HG02938 (cell line): ENCODE results near the gene SLC16A5.

ENCODE experiments used
- ATAC-seq: cut with Tn5 transposase; IDR thresholded peaks from one replicate; pipeline ENCODE4 v1.9.1; 2021; ENCODE audit warnings: mild to moderate bottlenecking, moderate library complexity; ENCODE audit not compliant: unreplicated experiment

The SLC16A5 gene

DNA sequence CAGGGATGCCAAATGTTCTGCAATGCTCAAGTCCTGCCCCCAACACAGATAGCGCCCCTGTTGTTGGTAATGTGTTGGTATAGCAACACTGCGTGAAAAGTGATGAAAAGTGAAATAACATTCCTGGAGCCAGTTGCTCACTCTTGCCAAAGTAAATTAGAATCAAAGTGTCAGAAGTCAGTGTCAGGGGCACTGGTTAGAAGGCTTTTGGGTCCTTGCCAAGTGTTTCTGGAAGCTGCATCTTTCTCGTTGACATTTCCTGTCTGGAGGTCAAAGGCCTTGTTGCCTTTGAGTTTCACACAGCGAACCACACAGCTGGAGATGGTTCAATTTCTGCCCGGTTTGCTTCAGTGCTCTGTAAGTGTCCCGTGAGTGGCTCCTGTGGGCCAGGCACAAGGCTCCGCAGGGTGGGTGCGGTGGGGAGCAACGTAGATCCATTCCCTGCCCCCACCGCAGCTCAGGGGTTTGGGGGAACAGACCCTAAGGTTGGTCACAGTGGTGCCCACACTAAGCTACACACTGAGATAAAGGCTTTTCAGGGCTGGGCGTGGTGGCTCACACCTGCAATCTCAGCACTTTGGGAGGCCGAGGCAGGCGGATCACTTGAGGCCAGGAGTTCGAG, 3.6 kb upstream of the SLC16A5 start:
- no peak for ATAC-seq

GRCh38 chr17:75086496-75087181, 1.1 kb upstream of the SLC16A5 start:
- no peak for ATAC-seq

DNA sequence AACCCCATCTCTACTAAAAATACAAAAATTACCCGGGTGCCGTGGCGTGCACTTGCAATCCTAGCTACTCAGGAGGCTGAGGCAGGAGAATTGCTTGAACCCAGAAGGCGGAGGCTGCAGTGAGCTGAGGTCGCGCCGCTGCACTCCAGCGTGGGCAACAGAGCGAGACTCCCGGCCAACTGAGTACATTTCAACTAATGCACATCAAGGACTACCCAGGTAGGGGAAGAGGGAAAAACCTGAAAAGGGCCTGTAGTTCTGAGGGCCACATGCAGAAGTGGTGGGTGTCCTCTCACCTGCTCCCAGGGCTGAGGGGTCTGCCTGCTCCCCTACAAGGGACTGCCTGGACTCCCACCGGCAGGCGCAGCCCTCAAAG, 584 bp upstream of the SLC16A5 start:
- no peak for ATAC-seq

- ATAC-seq, result no peak
These were observed 987 bp downstream of the SLC16A5 start for GRCh38 chr17:75088465-75089417.

GRCh38 chr17:75090871-75091854, 3.4 kb downstream of the SLC16A5 start:
- no peak for ATAC-seq

- no peak for ATAC-seq
These were observed 4.1 kb downstream of the SLC16A5 start for GRCh38 chr17:75091855-75092327.

GRCh38 chr17:75093548-75094158, 5.9 kb downstream of the SLC16A5 start:
- ATAC-seq, result no peak

- ATAC-seq, result no peak
These were observed 7.2 kb downstream of the SLC16A5 start for GRCh38 chr17:75094871-75095399.

- no peak for ATAC-seq
These were observed 8.4 kb downstream of the SLC16A5 start for GRCh38 chr17:75096082-75096625.

DNA sequence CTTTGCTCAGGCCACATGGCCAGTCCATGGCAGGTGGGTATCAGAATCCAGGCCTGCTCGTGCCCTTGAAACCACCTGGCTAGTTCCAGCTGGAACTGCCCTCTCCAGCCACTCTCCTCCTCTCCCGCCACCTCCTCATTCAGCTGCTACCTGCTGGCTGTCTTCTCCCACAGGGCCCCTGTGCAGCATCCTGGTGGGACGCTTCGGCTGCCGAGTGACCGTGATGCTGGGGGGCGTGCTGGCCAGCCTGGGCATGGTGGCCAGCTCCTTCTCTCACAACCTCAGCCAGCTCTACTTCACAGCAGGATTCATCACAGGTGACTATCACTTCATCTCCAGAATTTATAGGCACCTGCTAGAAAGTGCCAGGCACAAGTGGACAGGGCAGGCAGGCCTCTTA, 10.1 kb downstream of the SLC16A5 start:
- no peak for ATAC-seq

- ATAC-seq, result no peak
These were observed 11.1 kb downstream of the SLC16A5 start for GRCh38 chr17:75098861-75099260.

- no peak for ATAC-seq
These were observed 12.3 kb downstream of the SLC16A5 start for GRCh38 chr17:75099881-75100595.

DNA sequence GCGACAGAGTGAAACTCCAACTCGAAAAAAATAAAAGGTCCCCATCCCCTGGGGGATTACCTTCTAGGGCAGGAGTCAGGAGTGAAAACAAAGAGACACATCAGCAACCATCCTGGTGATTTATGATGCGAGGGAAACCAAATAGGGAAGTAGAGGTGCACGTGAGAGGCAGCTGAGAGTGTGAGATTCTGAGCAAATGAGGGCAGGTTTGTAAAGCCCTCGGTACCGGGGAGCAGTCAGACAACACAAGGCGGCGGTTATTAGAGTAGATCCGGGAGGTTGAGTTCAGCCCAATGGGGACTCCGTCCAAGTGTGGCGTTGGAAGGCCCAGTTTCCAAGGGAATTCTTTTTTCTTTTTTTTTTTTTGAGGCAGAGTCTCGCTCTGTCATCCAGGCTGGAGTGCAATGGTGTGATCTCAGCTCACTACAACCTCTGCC, 14.6 kb downstream of the SLC16A5 start:
- no peak for ATAC-seq

GRCh38 chr17:75103601-75104554, 16.1 kb downstream of the SLC16A5 start:
- no peak for ATAC-seq

DNA sequence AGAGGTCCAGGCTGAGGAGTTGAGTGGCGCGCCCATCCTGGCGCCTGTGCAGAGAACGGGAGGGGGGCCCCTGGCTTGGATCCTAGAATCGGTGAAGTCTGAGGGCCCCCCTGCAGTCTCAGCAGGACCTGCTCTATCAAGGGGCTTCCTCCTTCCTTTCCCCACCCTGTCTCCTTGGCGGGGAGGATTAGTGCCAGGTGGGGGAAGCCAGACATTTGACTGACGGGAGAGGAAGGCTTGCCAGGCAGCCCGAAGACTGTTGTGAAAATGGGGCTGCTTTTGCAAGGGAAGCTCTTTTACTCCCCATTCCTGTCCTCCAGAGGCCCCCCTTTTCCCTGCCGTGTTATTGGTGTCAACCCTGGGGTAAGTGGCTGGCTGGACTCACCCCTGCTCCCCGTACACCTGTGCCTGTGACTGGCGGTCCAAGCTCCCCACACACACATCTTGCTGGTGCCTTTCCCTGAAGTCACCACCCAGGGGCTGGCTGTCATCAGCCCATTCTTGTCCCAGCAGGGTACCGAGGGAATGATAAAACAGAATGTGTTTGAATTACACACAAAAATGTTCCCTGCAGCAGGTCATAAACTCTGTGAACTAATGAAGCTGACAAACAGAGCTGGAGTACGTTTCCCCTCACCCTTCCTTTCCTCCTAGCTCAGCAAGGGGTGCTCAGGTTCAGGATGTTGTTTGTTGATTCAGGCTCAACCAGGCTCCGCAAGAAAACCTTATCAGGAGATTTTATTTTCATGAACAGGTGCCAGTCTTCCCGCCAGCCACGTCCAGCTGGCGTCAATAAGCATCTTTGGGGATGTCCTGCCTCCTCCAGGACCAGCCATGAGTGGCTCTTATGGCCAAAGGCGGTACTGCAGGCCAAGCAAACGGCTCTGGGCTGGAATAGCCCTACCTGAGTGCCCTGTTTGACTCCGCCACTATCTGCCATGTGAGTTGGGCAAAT, 17.6 kb downstream of the SLC16A5 start:
- no peak for ATAC-seq

- ATAC-seq, result no peak
These were observed 20.4 kb downstream of the SLC16A5 start for GRCh38 chr17:75108193-75108592.

- ATAC-seq, result no peak
These were observed 21.3 kb downstream of the SLC16A5 start for GRCh38 chr17:75109046-75109406.
